DND-41 (cell line): Measurements from ENCODE around the gene CUEDC2.

Experiments
- EZH2 ChIP-seq: IDR thresholded peaks from 3 replicates; pipeline ENCODE4 v1.6.1; 2012; ENCODE audit warnings: borderline replicate concordance, low read depth, mild to moderate bottlenecking, moderate library complexity, low read length, inconsistent platforms; ENCODE audit not compliant: severe bottlenecking
- TF ChIP-seq, protein P1 (sequence below): IDR thresholded peaks from 2 replicates; pipeline ENCODE4 v1.5.1; 2012; ENCODE audit warnings: borderline replicate concordance, low read length, moderate library complexity, mild to moderate bottlenecking; ENCODE audit not compliant: poor library complexity, severe bottlenecking; ENCODE audit errors: extremely low read depth

DNA sequence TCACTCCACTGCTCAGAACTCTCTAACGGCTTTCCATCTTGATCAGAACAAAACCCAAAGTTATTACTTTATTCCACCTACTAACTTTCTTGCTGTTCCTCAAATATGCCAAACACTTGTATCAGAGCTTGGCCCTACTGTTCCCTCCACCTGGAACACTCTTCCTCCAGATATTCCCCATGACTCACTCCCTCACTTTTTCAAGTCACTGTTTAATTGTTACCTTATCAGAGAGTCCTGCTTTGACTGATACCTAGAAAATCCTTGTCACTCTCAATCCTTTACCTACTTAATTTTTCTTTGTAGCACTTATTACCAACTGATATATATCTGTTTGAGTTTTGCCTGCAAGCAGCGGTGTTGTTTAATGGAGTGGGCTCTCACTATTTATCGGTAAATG is 42.5 kb downstream of the CUEDC2 start:
- TF ChIP-seq, protein P1, sequence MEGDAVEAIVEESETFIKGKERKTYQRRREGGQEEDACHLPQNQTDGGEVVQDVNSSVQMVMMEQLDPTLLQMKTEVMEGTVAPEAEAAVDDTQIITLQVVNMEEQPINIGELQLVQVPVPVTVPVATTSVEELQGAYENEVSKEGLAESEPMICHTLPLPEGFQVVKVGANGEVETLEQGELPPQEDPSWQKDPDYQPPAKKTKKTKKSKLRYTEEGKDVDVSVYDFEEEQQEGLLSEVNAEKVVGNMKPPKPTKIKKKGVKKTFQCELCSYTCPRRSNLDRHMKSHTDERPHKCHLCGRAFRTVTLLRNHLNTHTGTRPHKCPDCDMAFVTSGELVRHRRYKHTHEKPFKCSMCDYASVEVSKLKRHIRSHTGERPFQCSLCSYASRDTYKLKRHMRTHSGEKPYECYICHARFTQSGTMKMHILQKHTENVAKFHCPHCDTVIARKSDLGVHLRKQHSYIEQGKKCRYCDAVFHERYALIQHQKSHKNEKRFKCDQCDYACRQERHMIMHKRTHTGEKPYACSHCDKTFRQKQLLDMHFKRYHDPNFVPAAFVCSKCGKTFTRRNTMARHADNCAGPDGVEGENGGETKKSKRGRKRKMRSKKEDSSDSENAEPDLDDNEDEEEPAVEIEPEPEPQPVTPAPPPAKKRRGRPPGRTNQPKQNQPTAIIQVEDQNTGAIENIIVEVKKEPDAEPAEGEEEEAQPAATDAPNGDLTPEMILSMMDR, result no peak
- no peak for TF ChIP-seq EZH2
